GM12873 (cell line): ENCODE measurements around the gene POC1A.

Experiments used
- TF ChIP-seq, protein P1 (sequence below): IDR thresholded peaks from 2 replicates; pipeline ENCODE4 v1.5.1; 2012; ENCODE audit warnings: low read depth, mild to moderate bottlenecking, moderate library complexity, low read length, control low read depth; ENCODE audit not compliant: insufficient read depth; ENCODE audit errors: missing control alignments

Gene POC1A

DNA sequence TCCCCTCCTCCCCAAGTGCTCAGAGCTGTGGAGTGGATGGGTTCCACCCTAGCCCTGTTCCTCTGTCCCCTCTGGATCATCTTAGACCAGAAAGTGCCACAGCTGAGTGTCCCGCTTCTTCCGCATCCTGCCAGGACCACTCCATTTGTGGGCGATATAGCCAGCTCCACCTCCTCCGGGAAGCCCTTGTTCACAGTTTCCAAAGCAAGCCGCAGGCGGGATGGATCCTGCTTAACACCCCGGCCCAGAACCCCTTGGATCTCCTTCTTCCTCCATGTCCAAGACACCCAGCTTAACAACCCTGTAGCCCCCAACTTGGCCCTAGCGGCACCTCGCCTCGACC is 43.2 kb upstream of the POC1A start:
- TF ChIP-seq, protein P1, sequence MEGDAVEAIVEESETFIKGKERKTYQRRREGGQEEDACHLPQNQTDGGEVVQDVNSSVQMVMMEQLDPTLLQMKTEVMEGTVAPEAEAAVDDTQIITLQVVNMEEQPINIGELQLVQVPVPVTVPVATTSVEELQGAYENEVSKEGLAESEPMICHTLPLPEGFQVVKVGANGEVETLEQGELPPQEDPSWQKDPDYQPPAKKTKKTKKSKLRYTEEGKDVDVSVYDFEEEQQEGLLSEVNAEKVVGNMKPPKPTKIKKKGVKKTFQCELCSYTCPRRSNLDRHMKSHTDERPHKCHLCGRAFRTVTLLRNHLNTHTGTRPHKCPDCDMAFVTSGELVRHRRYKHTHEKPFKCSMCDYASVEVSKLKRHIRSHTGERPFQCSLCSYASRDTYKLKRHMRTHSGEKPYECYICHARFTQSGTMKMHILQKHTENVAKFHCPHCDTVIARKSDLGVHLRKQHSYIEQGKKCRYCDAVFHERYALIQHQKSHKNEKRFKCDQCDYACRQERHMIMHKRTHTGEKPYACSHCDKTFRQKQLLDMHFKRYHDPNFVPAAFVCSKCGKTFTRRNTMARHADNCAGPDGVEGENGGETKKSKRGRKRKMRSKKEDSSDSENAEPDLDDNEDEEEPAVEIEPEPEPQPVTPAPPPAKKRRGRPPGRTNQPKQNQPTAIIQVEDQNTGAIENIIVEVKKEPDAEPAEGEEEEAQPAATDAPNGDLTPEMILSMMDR: no peak

DNA sequence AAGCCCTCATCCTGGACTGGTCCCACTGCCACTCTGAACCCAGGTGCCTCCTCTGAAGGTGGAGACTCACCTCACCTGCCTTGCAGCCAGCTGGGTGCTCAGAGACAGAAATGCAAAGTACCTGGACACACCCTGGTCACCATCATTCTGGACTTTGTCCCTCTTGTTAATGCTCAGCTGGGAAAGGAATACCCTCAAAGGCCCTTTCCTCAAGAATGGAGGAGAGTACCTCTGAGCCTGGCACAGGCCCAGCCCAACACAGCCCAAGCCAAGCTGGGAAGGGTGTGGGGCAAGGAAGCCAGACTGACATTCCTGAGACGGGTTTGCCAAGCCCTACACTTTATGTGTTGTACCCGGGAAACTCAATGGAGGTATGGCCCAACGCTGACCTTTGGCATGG is 42.8 kb upstream of the POC1A start:
- TF ChIP-seq, protein P1: no peak

DNA sequence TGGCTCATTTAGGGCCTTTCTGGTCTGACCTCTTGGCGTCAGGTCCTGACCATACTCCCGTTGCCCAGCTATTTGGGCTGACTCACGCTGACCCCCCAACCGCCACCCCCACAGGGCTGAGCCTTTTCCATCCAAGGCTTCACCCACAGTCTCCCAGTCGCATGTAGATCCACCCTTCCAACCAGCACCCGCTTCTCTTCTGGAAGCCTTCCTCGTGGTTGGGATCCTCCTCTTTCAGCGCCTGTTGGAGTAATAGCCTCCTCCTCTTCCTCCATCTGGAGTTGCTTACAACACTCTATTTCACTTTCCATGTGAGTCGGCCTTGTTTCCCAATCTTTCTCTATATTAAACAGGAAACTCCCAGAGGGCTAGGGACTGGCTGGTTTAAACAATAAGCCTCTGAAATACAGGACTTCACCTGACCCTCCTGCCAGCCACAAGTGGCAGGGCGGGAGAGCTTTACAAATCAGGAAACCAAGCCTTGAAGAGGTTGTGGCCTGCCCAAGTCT is 41.7 kb upstream of the POC1A start:
- TF ChIP-seq, protein P1: no peak

DNA sequence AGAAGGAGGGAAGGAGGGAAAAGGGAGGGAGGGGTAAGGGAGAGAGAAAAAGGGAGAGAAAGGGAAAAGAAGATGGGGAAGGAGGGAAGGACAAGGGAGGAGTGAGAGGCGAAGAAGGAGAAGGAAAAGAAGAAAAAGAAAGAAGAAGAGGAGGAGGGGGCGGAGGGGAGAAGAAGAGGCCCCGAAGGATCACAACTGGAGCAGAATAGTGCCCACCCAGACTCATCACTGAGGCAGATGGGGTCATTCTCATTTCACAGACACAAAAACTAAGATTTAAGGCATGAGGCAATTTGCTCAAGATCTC is 41.0 kb upstream of the POC1A start:
- TF ChIP-seq, protein P1: no peak

DNA sequence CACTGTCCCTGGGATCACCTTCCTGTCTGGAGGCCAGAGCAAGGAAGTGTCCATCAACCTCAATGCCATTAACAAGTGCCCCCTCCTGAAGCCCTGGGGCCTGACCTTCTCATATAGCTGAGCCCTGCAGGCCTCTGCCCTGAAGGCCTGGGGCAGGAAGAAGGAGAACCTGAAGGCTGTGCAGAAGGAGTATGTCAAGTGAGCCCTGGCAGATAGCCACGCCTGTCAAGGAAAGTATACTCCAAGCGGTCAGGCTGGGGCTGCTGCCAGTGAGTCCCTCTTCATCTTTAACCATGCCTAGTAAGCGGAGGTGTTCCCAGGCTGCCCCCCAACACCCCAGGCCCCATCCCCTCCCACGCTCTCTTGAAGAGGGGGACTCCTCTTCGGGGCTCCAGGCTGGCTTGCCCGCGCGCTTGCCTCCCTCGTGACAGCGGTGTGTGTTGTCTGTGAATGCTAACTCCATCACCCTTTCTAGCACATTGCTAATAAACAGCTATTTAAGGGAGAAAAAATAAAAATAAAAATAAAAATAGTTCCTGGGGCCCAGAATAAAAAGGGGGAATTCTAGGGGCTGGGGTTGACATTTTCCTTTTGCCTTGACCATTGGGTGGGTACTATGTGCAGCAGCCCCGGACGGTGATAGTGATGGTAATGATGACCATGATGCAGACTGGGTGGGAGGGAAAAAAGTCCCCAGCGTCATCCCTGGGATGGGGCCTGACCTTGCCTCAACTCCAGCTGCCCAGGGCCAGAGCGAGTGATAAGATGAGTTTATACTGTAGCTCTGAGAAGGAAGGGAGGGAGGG is 40.5 kb upstream of the POC1A start:
- TF ChIP-seq, protein P1: no peak

DNA sequence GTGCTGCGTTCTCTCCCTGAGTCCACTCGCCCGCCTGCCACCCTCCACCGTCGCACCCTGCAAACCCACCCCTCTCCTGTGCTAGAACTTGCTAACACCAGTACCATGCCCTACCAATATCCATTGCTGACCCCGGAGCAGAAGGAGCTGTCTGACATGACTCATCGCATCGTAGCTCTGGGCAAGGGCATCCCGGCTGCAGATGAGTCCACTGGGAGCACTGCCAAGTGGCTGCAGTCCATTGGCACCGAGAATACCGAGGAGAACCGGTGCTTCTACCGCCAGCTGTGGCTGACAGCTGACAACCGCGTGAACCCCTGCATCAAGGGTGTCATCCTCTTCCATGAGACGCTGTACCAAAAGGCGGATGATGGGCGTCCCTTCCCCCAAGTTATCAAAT is 38.8 kb upstream of the POC1A start:
- TF ChIP-seq, protein P1: no peak

DNA sequence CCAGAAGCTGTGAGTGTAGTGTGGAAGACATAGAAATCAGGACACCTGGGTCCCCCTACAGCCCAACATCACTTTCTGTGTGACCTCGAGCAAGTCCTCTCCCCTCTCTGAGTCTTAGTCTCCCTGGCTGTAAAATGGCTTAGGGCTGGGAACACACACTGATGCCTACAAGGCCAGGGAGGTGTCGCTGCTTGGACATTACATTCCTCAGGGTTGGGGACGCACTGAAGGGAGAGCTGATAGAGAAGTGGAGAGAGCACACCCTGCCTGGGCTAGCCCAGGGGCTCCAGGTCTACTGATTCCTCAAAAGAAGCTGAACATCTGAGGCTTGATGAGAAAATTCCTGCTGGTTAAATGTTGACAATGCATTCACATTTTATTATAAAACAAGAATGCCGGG is 37.4 kb upstream of the POC1A start:
- TF ChIP-seq, protein P1: no peak
